Measurements from ENCODE around the gene VDR.

Gene VDR

GRCh38 chr12:47834199-47834903, 70.4 kb downstream of the VDR start:
- DNase-seq (ENCODE audit: low read depth in 1 of 2, low spot score in 1 of 2), result no peak
- no peak for TF ChIP-seq JUND (IDR thresholded peaks at IDR 0.05; ENCODE audit: low read depth)
- in situ Hi-C loops (cut with HindIII; ENCODE audit: low pct_unique_long_range_greater_than_20kb, low sequenced_read_pairs), result no loop called here

GRCh38 chr12:47833591-47834012, 71.2 kb downstream of the VDR start:
- no peak for DNase-seq (ENCODE audit: low read depth in 1 of 2, low spot score in 1 of 2)

GRCh38 chr12:47832263-47832933, 72.4 kb downstream of the VDR start:
- in situ Hi-C loops (cut with HindIII; ENCODE audit: low pct_unique_long_range_greater_than_20kb, low sequenced_read_pairs), result no loop called here
- no peak for TF ChIP-seq JUND (IDR thresholded peaks at IDR 0.05; ENCODE audit: low read depth)
- DNase-seq (ENCODE audit: low read depth in 1 of 2, low spot score in 1 of 2), result no peak

More at GRCh38 chr12:47833591-47834012, 71.2 kb downstream of the VDR start:
- no peak for TF ChIP-seq JUND (IDR thresholded peaks at IDR 0.05; ENCODE audit: low read depth)
- in situ Hi-C loops (cut with HindIII; ENCODE audit: low pct_unique_long_range_greater_than_20kb, low sequenced_read_pairs), result no loop called here

- TF ChIP-seq JUND (IDR thresholded peaks at IDR 0.05; ENCODE audit: low read depth), result no peak
- DNase-seq (ENCODE audit: low read depth in 1 of 2, low spot score in 1 of 2), result no peak
- in situ Hi-C loops (cut with HindIII; ENCODE audit: low pct_unique_long_range_greater_than_20kb, low sequenced_read_pairs), result no loop called here
Measured at GRCh38 chr12:47829584-47829983, 75.2 kb downstream of the VDR start.

GRCh38 chr12:47828976-47829482, 75.8 kb downstream of the VDR start:
- in situ Hi-C loops (cut with HindIII; ENCODE audit: low pct_unique_long_range_greater_than_20kb, low sequenced_read_pairs), result no loop called here
- no peak for TF ChIP-seq JUND (IDR thresholded peaks at IDR 0.05; ENCODE audit: low read depth)
- DNase-seq (ENCODE audit: low read depth in 1 of 2, low spot score in 1 of 2), result peak; percentile 69 to 92

- in situ Hi-C loops (cut with HindIII; ENCODE audit: low pct_unique_long_range_greater_than_20kb, low sequenced_read_pairs), result no loop called here
- no peak for TF ChIP-seq JUND (IDR thresholded peaks at IDR 0.05; ENCODE audit: low read depth)
- DNase-seq (ENCODE audit: low read depth in 1 of 2, low spot score in 1 of 2), result no peak
Measured at GRCh38 chr12:47828008-47828975, 76.5 kb downstream of the VDR start.

- in situ Hi-C loops (cut with HindIII; ENCODE audit: low pct_unique_long_range_greater_than_20kb, low sequenced_read_pairs), result no loop called here
- DNase-seq (ENCODE audit: low read depth in 1 of 2, low spot score in 1 of 2), result no peak
- TF ChIP-seq JUND (IDR thresholded peaks at IDR 0.05; ENCODE audit: low read depth), result no peak
Measured at GRCh38 chr12:47825173-47825639, 79.6 kb downstream of the VDR start.

- in situ Hi-C loops (cut with HindIII; ENCODE audit: low pct_unique_long_range_greater_than_20kb, low sequenced_read_pairs), result no loop called here
- TF ChIP-seq JUND (IDR thresholded peaks at IDR 0.05; ENCODE audit: low read depth), result no peak
- no peak for DNase-seq (ENCODE audit: low read depth in 1 of 2, low spot score in 1 of 2)
Measured at GRCh38 chr12:47824635-47825034, 80.2 kb downstream of the VDR start.

GRCh38 chr12:47824198-47824597, 80.6 kb downstream of the VDR start:
- no peak for DNase-seq (ENCODE audit: low read depth in 1 of 2, low spot score in 1 of 2)
- TF ChIP-seq JUND (IDR thresholded peaks at IDR 0.05; ENCODE audit: low read depth), result no peak
- in situ Hi-C loops (cut with HindIII; ENCODE audit: low pct_unique_long_range_greater_than_20kb, low sequenced_read_pairs), result no loop called here

GRCh38 chr12:47823422-47824086, 81.2 kb downstream of the VDR start:
- no peak for DNase-seq (ENCODE audit: low read depth in 1 of 2, low spot score in 1 of 2)
- in situ Hi-C loops (cut with HindIII; ENCODE audit: low pct_unique_long_range_greater_than_20kb, low sequenced_read_pairs), result no loop called here
- TF ChIP-seq JUND (IDR thresholded peaks at IDR 0.05; ENCODE audit: low read depth), result no peak

- DNase-seq (ENCODE audit: low read depth in 1 of 2, low spot score in 1 of 2), result no peak
- TF ChIP-seq JUND (IDR thresholded peaks at IDR 0.05; ENCODE audit: low read depth), result no peak
- in situ Hi-C loops (cut with HindIII; ENCODE audit: low pct_unique_long_range_greater_than_20kb, low sequenced_read_pairs), result no loop called here
Measured at GRCh38 chr12:47822863-47823262, 81.9 kb downstream of the VDR start.

- no peak for DNase-seq (ENCODE audit: low read depth in 1 of 2, low spot score in 1 of 2)
- in situ Hi-C loops (cut with HindIII; ENCODE audit: low pct_unique_long_range_greater_than_20kb, low sequenced_read_pairs), result no loop called here
- no peak for TF ChIP-seq JUND (IDR thresholded peaks at IDR 0.05; ENCODE audit: low read depth)
Measured at GRCh38 chr12:47822401-47822800, 82.4 kb downstream of the VDR start.
